Erythroblast (primary cell): ENCODE data around the gene XPR1.
A peak's percentile ranks its signal among the peaks of the same experiment; 100 is the strongest.

Source experiments
- GATA1 ChIP-seq: IDR thresholded peaks from 2 replicates; pipeline ENCODE4 v1.6.1; 2011; ENCODE audit warnings: low read depth, mild to moderate bottlenecking, control low read depth, low read length, moderate library complexity
- POLR2A ChIP-seq: IDR thresholded peaks from 2 replicates; pipeline ENCODE4 v1.6.1; 2011; ENCODE audit warnings: mild to moderate bottlenecking, low read length

GRCh38 chr1:180611016-180611930 lies 20.5 kb upstream of the XPR1 start:
- peak; percentile 37 for TF ChIP-seq POLR2A
- no peak for TF ChIP-seq GATA1
